Stimulated activated CD4-positive, alpha-beta T cell treated with anti-CD3 and anti-CD28 coated beads, Interleukin-1b, Interleukin-23, amount 100 ng/mL, for 4 hours (primary cell): Measurements from ENCODE around the gene DONSON.

Source experiments
- DNase-seq, 2 donors: peaks; one replicate each; pipeline ENCODE4 v3.0.0-alpha.2; 2020; ENCODE audit warnings: low read depth in 2 of 2

The DONSON gene

DNA sequence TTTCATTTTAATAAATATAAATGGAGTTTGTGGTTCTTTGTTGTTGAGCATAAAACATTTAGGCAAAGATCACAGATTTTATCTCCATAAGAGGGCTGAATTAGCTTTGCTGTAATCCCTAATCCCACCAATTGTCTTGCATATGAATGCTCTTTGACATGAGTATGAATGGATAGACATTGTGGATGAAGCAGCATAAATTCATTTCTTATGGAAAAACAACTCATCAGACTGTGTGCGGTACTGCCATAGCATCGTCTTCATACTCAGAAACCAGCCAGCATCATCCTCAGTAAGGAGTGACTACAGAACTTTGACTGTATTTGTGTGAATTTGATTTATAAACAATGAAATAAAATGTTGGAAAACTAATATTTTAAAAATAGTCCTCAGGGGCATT is 26.1 kb downstream of the DONSON start:
- no peak for DNase-seq

- DNase-seq = no peak
These were observed 27.1 kb downstream of the DONSON start for GRCh38 chr21:33561373-33561772.

- DNase-seq = no peak
These were observed 27.5 kb downstream of the DONSON start for GRCh38 chr21:33560965-33561364.

- DNase-seq = no peak
These were observed 28.7 kb downstream of the DONSON start for GRCh38 chr21:33559813-33560212.

DNA sequence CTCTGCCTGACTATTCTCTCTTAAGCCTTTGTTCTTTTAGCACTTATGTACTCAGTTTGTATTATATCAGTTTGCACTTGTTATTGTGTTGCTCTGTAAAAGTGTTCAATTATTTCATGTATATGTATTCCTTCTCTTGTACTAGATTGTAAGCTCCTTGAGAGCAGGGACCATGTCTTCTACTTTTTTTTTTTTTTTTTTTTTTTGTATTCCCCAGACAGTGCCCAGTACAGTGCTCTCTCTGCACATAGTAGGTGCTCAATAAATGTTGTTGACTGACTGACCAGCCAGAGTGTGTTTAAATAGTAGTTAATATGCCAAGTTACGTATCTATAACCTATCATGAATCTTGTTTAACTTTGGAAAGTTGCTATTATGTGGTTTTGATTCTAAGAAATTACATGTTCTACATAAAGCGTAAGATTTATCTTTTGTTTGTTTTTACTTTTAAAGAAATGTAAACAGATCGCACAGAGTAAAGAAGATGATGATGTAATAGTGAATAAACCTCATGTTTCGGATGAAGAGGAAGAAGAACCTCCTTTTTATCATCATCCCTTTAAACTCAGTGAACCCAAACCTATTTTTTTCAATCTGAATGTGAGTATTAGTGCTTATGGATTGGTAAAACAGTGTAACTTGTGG is 29.6 kb downstream of the DONSON start:
- no peak for DNase-seq

DNA sequence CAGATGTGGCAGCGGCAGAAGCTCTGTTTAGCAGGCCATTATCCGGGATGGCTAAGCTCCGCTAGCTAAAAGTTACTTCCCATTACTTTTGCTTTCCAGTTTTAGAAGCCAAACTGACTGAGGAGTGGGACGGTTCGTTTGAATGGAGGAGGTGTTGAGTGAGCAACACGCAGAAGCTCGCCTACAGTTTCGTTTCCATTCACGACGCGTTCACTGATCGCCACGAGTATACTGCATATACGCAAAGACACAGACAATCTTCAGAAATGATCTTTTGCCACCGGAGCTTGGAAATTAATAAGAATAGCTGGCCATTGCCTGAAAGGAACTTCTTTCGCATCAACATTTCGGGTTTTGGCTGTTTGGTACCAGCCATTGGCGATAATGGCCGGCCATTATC is 31.0 kb downstream of the DONSON start:
- DNase-seq = no peak

DNA sequence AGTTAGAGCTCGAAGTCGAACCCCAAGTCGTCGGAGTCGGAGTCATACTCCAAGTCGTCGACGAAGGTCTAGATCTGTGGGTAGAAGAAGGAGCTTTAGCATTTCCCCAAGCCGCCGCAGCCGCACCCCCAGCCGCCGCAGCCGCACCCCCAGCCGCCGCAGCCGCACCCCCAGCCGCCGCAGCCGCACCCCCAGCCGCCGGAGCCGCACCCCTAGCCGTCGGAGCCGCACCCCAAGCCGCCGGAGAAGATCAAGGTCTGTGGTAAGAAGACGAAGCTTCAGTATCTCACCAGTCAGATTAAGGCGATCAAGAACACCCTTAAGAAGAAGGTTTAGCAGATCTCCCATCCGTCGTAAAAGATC is 33.5 kb downstream of the DONSON start:
- DNase-seq = no peak

GRCh38 chr21:33554236-33554981 is 34.1 kb downstream of the DONSON start:
- DNase-seq = no peak

GRCh38 chr21:33552999-33553598 is 35.4 kb downstream of the DONSON start:
- DNase-seq = no peak

DNA sequence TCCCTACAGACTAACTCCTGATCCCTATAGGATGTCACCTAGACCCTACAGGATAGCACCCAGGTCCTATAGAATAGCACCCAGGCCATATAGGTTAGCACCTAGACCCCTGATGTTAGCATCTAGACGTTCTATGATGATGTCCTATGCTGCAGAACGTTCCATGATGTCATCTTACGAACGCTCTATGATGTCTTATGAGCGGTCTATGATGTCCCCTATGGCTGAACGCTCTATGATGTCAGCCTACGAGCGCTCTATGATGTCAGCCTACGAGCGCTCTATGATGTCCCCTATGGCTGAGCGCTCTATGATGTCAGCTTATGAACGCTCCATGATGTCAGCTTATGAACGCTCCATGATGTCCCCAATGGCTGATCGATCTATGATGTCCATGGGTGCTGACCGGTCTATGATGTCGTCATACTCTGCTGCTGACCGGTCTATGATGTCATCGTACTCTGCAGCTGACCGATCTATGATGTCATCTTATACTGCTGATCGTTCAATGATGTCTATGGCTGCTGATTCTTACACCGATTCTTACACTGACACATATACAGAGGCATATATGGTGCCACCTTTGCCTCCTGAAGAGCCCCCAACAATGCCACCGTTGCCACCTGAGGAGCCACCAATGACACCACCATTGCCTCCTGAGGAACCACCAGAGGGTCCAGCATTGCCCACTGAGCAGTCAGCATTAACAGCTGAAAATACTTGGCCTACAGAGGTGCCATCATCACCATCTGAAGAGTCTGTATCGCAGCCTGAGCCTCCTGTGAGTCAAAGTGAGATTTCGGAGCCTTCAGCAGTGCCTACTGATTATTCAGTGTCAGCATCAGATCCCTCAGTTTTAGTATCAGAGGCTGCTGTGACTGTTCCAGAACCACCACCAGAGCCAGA is 36.1 kb downstream of the DONSON start:
- DNase-seq = no peak

GRCh38 chr21:33551664-33552063 is 36.8 kb downstream of the DONSON start:
- DNase-seq = no peak

- no peak for DNase-seq
These were observed 37.5 kb downstream of the DONSON start for GRCh38 chr21:33550772-33551660.

GRCh38 chr21:33549848-33550771 is 38.4 kb downstream of the DONSON start:
- DNase-seq = no peak

- no peak for DNase-seq
These were observed 42.4 kb downstream of the DONSON start for GRCh38 chr21:33546086-33546485.

DNA sequence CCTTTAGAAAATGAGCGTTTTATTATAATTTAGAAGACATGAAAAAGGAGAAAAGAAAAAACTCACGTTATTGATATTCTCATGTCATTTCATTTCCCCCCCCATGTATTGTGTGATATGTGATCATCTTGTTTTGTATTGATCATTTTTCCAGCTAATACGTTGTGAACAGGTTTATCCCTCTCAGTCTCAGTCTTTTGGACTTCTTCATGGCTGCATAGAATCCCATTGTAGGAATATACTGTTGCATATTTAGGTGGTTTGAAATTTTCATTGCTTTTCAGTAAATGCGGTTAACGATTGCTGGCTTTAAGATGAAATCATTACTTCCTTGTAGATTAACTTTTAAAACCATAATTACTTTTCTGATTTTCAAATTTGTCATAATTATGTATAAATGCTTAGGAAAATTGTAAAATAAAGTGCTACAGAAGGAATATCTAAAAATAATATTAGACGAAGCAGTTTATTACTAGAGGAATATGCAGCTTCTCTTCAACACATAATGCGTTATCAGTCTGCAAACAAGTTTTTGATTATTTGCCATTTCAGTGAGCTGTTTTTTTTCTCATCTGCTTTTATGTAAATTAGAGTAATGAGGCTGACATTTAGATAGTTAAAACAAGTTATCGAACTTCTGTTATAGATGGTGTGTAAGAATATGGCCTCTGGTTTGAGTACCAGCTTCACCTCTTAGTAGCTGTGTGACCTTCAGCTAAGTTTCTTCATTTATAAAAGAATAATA is 43.9 kb downstream of the DONSON start:
- no peak for DNase-seq

- peak; percentile 34 to 63 for DNase-seq
These were observed 44.9 kb downstream of the DONSON start for GRCh38 chr21:33543505-33544129.

DNA sequence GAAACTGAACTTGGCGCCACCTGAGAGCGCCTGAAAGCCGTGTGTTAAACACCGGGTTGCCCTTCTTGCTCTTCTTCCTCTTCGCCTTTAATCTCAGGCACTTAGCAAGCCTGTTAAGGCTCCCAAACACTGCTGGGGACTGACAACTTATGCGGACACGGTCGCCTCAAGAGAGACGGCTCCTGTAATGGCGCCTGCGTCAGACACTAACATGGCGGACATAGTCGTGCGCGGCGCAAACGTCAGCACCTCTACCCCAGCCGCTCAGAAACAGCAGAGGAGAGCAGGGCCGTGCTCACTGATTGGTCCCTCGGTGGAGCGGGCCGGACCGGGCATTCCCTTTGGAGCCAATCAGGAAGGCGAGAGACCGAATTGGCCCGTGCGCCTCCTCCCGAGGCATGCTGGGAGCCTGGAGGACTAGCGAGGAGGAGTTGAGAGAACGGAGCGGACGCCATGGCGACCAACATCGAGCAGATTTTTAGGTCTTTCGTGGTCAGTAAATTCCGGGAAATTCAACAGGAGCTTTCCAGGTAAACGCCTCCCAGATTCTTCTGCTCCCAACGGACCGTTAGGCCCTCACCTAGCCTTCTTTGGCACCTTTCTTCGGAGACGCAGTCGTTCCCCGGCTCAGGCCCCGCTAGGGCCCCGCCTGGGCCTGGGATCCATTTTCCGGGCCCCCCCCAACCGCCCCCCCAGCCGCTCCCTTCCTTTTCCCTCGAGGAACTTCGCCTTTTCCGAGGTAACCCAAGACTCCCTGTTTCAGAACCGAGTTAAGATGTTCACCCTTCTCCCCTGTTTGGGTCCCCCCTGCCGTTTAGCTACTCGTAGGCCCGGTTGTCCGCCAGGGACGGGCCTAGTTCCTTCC is 45.6 kb downstream of the DONSON start, which contains the start of gene SON:
Gene SON, plus strand, starts transcription at position 399 of the 865 bp plus-strand sequence. Its CDS starts 55 bp downstream, at position 454.
- DNase-seq = peak; percentile 91 to 94
